IPS-15b (cell line): ENCODE measurements around the gene MORF4L1.

ENCODE experiments used
- H3K27me3 ChIP-seq: one replicate; pipeline ENCODE4 v1.6.1; 2013; ENCODE audit warnings: low read length; ENCODE audit not compliant: control insufficient read depth, insufficient read depth
- H3K36me3 ChIP-seq: one replicate; pipeline ENCODE4 v1.6.1; 2013; ENCODE audit warnings: low read length; ENCODE audit not compliant: control insufficient read depth, insufficient read depth
- H3K4me1 ChIP-seq: one replicate; pipeline ENCODE4 v1.6.1; 2013; ENCODE audit warnings: mild to moderate bottlenecking, low read length; ENCODE audit not compliant: control insufficient read depth, insufficient read depth
- H3K4me3 ChIP-seq: one replicate; pipeline ENCODE4 v1.5.1; 2013; ENCODE audit warnings: low read depth, low read length
- H3K9ac ChIP-seq: one replicate; pipeline ENCODE4 v1.6.1; 2013; ENCODE audit warnings: low read depth, mild to moderate bottlenecking, low read length
- H3K9me3 ChIP-seq: one replicate; pipeline ENCODE4 v1.6.1; 2013; ENCODE audit warnings: mild to moderate bottlenecking, low read length; ENCODE audit not compliant: control insufficient read depth, insufficient read depth

Gene MORF4L1

DNA sequence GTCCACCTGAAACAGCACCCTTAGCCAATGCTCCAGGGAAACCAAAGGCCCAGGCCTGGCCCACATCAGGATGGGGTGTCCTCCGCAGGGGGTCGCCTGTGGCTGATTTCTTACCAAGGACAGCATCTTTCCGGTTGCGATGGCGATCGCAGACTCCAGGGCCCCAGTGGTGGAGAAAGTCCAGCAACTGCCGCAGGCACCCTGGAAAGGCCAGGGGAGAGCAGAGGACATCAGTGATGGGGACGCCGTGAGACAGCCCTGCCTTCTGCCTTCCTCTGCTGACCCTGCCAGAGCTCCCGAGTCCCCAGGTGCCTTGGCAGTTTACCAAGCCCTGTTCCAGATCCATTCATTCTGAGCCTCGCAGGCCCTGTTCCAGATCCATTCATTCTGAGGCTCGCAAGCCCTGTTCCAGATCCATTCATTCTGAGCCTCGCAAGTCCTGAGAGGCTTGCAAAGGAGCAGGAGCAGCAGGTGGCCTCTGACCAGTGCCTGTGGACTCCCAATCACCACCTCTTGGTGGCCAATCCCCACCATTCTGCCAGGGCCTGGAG, 59.6 kb downstream of the MORF4L1 start:
- no peaks in the 10 kb centered on the region for H3K9me3 ChIP-seq
- no peak overlapping the region for H3K4me3 ChIP-seq
- H3K4me1 ChIP-seq, result no peaks in the 10 kb centered on the region
- no peak overlapping the region for H3K9ac ChIP-seq
- H3K27me3 ChIP-seq, result no peaks in the 10 kb centered on the region
- peaks cover 4% of the 10 kb centered on the region for H3K36me3 ChIP-seq

- Histone ChIP-seq H3K4me3 (no peak overlapping the region), H3K9ac (no peak overlapping the region), H3K9me3 (no peaks in the 10 kb centered on the region), H3K4me1 (no peaks in the 10 kb centered on the region), H3K27me3 (no peaks in the 10 kb centered on the region), H3K36me3 (no peaks in the 10 kb centered on the region)
Measured at GRCh38 chr15:78933187-78933822, 60.6 kb downstream of the MORF4L1 start.

- Histone ChIP-seq H3K4me3 (no peak overlapping the region), H3K4me1 (no peaks in the 10 kb centered on the region), H3K27me3 (no peaks in the 10 kb centered on the region), H3K9me3 (no peaks in the 10 kb centered on the region), H3K9ac (no peak overlapping the region), H3K36me3 (no peaks in the 10 kb centered on the region)
Measured at GRCh38 chr15:78933823-78934654, 61.3 kb downstream of the MORF4L1 start.

DNA sequence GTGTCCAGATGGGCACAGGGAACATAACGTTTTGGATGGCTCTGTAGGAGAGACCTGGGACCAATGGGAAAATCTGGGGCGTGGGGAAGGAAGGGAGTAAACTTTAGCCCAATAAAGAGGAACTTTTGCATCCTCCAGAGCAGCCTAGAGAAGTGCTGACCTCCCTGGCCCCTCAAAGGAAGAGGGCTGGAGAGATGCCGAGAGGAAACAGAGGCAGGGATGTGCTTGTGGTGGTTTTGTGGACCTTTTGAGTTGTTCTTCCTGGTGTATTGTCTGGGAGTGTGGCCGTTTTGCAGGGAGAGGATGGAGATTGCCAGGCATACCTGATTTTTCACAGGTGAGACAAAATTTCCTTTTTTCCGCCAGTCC, 61.9 kb downstream of the MORF4L1 start:
- no peak overlapping the region for H3K9ac ChIP-seq
- no peaks in the 10 kb centered on the region for H3K4me1 ChIP-seq
- no peak overlapping the region for H3K4me3 ChIP-seq
- no peaks in the 10 kb centered on the region for H3K36me3 ChIP-seq
- H3K9me3 ChIP-seq, result no peaks in the 10 kb centered on the region
- no peaks in the 10 kb centered on the region for H3K27me3 ChIP-seq

- Histone ChIP-seq H3K4me1 (no peaks in the 10 kb centered on the region), H3K4me3 (no peak overlapping the region), H3K9ac (no peak overlapping the region), H3K36me3 (no peaks in the 10 kb centered on the region), H3K27me3 (no peaks in the 10 kb centered on the region), H3K9me3 (no peaks in the 10 kb centered on the region)
Measured at GRCh38 chr15:78937132-78937739, 64.5 kb downstream of the MORF4L1 start.

GRCh38 chr15:78938658-78939488, 66.2 kb downstream of the MORF4L1 start:
- H3K4me3 ChIP-seq, result no peak overlapping the region
- H3K4me1 ChIP-seq, result no peaks in the 10 kb centered on the region
- no peaks in the 10 kb centered on the region for H3K9me3 ChIP-seq
- peaks cover 2% of the 10 kb centered on the region for H3K27me3 ChIP-seq
- H3K9ac ChIP-seq, result no peak overlapping the region
- no peaks in the 10 kb centered on the region for H3K36me3 ChIP-seq

DNA sequence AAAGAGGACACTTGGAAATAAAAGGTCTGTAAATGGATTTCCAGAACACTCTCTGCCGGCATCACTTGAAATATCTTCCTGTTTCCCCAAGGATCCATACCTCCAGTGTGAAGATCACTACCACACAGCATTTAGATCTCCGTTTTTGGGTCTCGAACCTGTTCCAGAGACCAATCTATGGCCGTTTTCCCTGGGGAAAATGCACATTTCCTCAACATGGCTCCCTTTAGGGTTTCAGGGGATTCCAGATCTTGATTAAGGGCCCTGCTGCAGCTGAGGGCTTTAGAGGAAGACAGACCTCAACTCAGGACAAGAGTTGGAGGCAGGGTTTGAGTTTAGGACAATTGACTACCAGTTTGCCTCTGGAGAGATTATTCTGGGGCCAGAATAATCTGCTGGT, 70.1 kb downstream of the MORF4L1 start:
- Histone ChIP-seq H3K9ac (no peak overlapping the region), H3K27me3 (peaks cover 17% of the 10 kb centered on the region), H3K4me3 (no peak overlapping the region), H3K9me3 (no peaks in the 10 kb centered on the region), H3K36me3 (no peaks in the 10 kb centered on the region), H3K4me1 (no peaks in the 10 kb centered on the region)

- Histone ChIP-seq H3K27me3 (peaks cover 17% of the 10 kb centered on the region), H3K9me3 (no peaks in the 10 kb centered on the region), H3K9ac (no peak overlapping the region), H3K4me1 (no peaks in the 10 kb centered on the region), H3K4me3 (no peak overlapping the region), H3K36me3 (no peaks in the 10 kb centered on the region)
Measured at GRCh38 chr15:78943692-78944091, 71.0 kb downstream of the MORF4L1 start.

GRCh38 chr15:78944202-78944625, 71.5 kb downstream of the MORF4L1 start:
- Histone ChIP-seq H3K4me1 (no peaks in the 10 kb centered on the region), H3K4me3 (peak overlapping the region; percentile 65), H3K9ac (no peak overlapping the region), H3K36me3 (no peaks in the 10 kb centered on the region), H3K9me3 (no peaks in the 10 kb centered on the region), H3K27me3 (peaks cover 17% of the 10 kb centered on the region)

DNA sequence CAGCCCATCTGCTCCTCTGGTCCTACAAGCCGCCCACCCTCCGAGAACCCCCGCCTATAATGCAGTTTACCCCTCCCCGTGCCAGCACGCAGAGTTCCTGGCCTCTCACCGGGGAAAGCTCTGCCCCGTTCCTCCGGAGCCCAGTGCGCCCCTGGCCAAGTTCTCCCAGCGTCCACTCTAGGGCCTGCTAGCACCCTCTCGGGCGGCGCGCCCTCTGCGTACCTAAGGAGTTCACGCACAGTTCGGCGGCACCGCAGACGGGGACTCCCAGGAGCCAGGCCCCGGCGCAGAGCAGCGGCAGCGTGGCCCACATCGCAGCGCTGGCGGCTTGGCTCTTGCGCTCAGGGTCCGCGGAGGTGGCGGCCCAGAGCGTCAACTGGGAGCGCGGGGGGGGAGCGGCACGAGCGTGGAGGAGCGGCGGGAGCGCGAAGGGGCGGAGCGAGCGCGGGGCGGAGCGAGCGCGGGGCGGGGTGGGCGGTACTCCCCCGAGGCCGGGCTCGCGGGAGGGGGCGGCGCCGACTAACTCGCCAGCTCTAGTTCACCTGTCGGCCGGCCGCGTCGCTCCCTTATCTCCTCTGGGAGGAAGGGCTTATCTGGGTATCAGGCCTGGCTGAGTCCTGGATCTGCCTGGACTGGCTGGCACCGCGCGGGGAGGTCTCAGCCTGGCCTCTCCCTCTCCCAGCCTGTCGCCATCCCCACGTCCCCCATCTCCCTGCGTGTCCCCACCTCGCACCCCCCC, 72.1 kb downstream of the MORF4L1 start, which contains the start of gene CTSH:
Gene CTSH, minus strand, starts transcription at position 378 of the 739 bp plus-strand sequence. Its CDS starts 65 bp downstream, at position 313.
- H3K9me3 ChIP-seq, result no peaks in the 10 kb centered on the region
- no peaks in the 10 kb centered on the region for H3K4me1 ChIP-seq
- H3K27me3 ChIP-seq, result peaks cover 17% of the 10 kb centered on the region
- no peaks in the 10 kb centered on the region for H3K36me3 ChIP-seq
- H3K9ac ChIP-seq, result peak within 1 kb of the TSS; percentile 65
- peak within 1 kb of the TSS; percentile 65 for H3K4me3 ChIP-seq
